Camera-type eye (tissue), 1 donor: ENCODE data around the gene OR6F1. TPM values are rescaled to one million over a fixed set of nuclear protein-coding genes. Genes with fewer than 3 reads are reported as not detected.

Source experiments
- total RNA-seq: library from RNA; depleted of rRNA; stranded (reverse); fragments of >200 nt; gene quantifications from one replicate; pipeline ENCODE4 v1.2.3, GENCODE V29; 2014

OR6F1 gene
- not detected for total RNA-seq

GRCh38 chr1:247716546-247716945, at the start of gene OR6F1:
Gene OR6F1 (minus strand): TSS chr1:247716646. CDS start chr1:247712755, 3,891 bp downstream.

GRCh38 chr1:247760456-247760855, 44.0 kb upstream of the OR6F1 start, which contains the start of gene OR1C1:
Gene OR1C1 (minus strand): TSS chr1:247760556. CDS start chr1:247758406, 2,150 bp downstream.

GRCh38 chr1:247748041-247748440, 31.6 kb upstream of the OR6F1 start, which contains the start of gene OR14A2:
Gene OR14A2 (minus strand): TSS chr1:247748141.

GRCh38 chr1:247738315-247738714, 21.9 kb upstream of the OR6F1 start, which contains the start of gene OR14K1:
Gene OR14K1 (plus strand): TSS chr1:247738615. CDS start chr1:247738615, 0 bp downstream.

GRCh38 chr1:247679639-247680038, 36.8 kb downstream of the OR6F1 start, which contains the start of gene OR13G1:
Gene OR13G1 (minus strand): TSS chr1:247679739. CDS start chr1:247673041, 6,698 bp downstream.

Other genes starting within 250 kb of the OR6F1 start
- gene OR2C3, start 180.2 kb downstream of the OR6F1 start, total RNA-seq = not detected
- gene GCSAML, start 167.5 kb downstream of the OR6F1 start, total RNA-seq = 0.82 TPM
- not detected for gene OR2G2, start 128.3 kb downstream of the OR6F1 start, total RNA-seq
- not detected for gene OR2G3, start 111.1 kb downstream of the OR6F1 start, total RNA-seq
- gene OR13G1, start 36.9 kb downstream of the OR6F1 start, total RNA-seq = not detected
- not detected for gene OR14K1, start 22.0 kb upstream of the OR6F1 start, total RNA-seq
- gene OR14A2, start 31.5 kb upstream of the OR6F1 start, total RNA-seq = not detected
- not detected for gene OR1C1, start 43.9 kb upstream of the OR6F1 start, total RNA-seq
- gene OR14A16, start 107.5 kb upstream of the OR6F1 start, total RNA-seq = not detected
- gene OR11L1, start 125.2 kb upstream of the OR6F1 start, total RNA-seq = not detected
- 7.0 TPM for gene TRIM58, start 140.5 kb upstream of the OR6F1 start, total RNA-seq
- gene OR2W3, start 178.9 kb upstream of the OR6F1 start, total RNA-seq = 0.44 TPM
- not detected for gene OR2T8, start 203.6 kb upstream of the OR6F1 start, total RNA-seq
- gene OR2AJ1, start 208.2 kb upstream of the OR6F1 start, total RNA-seq = not detected
- not detected for gene OR2L8, start 232.2 kb upstream of the OR6F1 start, total RNA-seq
- gene OR2AK2, start 248.6 kb upstream of the OR6F1 start, total RNA-seq = not detected